Liver (tissue), 3 donors: ENCODE data around the gene LMF1.

Experiments
- ATF3 ChIP-seq: IDR thresholded peaks from 2 replicates; pipeline ENCODE4 v1.6.1; 2016; ENCODE audit warnings: antibody characterized with exemption
- CTCF ChIP-seq: fragments of 150-350 bp; IDR thresholded peaks from 2 replicates; pipeline ENCODE4 v1.5.1; 2017; ENCODE audit warnings: improper control_type of control experiment, low read depth, low read length; ENCODE audit not compliant: missing input control
- EGR1 ChIP-seq, 2 donors: IDR thresholded peaks; 2 replicates each; pipeline ENCODE4 v1.6.1; 2016 to 2018; ENCODE audit warnings: antibody characterized with exemption in 2 of 2, low read depth in 2 of 2
- FOXA1 ChIP-seq: IDR thresholded peaks from 2 replicates; pipeline ENCODE4 v1.6.1; 2016; ENCODE audit warnings: antibody characterized with exemption
- HNF4A ChIP-seq, 2 donors: conservative IDR thresholded peaks; 2 replicates each; pipeline ENCODE4 v1.6.1; 2016; ENCODE audit warnings: antibody characterized with exemption in 2 of 2, mild to moderate bottlenecking in 2 of 2
- JUND ChIP-seq, 2 donors: IDR thresholded peaks; 2 replicates each; pipeline ENCODE4 v1.6.1; 2016; ENCODE audit warnings: antibody characterized with exemption in 2 of 2
- NR2F2 ChIP-seq: IDR thresholded peaks from 2 replicates; pipeline ENCODE4 v1.6.1; 2016; ENCODE audit warnings: antibody characterized with exemption
- RAD21 ChIP-seq, 2 donors: IDR thresholded peaks; 2 replicates each; pipeline ENCODE4 v1.6.1; 2016; ENCODE audit warnings: antibody characterized with exemption in 2 of 2, mild to moderate bottlenecking in 2 of 2
- RXRA ChIP-seq, 2 donors: IDR thresholded peaks; 2 replicates each; pipeline ENCODE4 v1.6.1; 2017 to 2018; ENCODE audit warnings: antibody characterized with exemption in 2 of 2, mild to moderate bottlenecking in 1 of 2
- TAF1 ChIP-seq: conservative IDR thresholded peaks from 2 replicates; pipeline ENCODE4 v1.6.1; 2016; ENCODE audit warnings: antibody characterized with exemption, mild to moderate bottlenecking
- YY1 ChIP-seq: IDR thresholded peaks from 2 replicates; pipeline ENCODE4 v1.6.1; 2016; ENCODE audit warnings: antibody characterized with exemption, mild to moderate bottlenecking
- TF ChIP-seq, protein P1 (sequence below): IDR thresholded peaks from 2 replicates; pipeline ENCODE4 v1.6.1; 2016; ENCODE audit warnings: antibody characterized with exemption
- TF ChIP-seq, protein P2 (sequence below): IDR thresholded peaks from 2 replicates; pipeline ENCODE4 v1.6.1; 2016; ENCODE audit warnings: antibody characterized with exemption, mild to moderate bottlenecking
- donor health status: healthy.
- donor health status: healthy.

DNA sequence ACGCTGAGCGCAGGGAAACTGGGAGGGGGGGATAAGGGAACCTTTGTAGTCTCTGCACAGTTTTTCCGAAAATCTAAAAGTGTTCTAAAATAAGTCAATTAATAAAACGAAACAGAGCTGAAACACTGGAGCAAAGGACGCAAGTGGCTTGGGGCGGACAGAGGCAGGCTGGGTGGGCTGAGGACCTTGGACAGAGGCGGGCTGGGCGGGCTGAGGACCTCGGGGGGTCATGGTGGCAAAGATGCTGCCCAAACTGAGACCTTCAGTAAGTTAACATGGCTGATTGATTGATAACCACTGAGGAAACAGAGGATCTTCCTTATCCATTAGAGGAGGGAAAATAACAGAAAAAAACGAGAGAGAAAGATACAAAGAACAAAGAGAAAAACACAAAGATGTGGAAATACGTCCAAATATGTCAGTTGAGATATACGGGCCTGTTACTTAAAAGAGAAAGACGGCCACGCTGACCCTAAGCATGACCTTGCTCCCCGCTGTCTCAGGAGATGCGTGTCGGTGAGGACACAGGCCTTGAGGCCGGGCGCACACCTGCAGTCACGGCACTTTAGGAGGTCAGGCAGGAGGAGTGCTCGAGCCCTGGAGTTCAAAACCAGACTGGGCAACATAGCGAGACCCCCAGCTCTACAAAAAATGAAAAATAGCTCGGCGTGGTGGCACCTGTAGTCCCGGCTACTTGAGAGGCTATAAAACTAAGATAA lies 94.1 kb downstream of the LMF1 start:
- TF ChIP-seq CTCF = no peak
- no peak for TF ChIP-seq TAF1
- TF ChIP-seq EGR1 (IDR thresholded peaks at IDR 0.05; ENCODE audit: low read depth in 2 of 2) = no peak
- TF ChIP-seq, protein P1, sequence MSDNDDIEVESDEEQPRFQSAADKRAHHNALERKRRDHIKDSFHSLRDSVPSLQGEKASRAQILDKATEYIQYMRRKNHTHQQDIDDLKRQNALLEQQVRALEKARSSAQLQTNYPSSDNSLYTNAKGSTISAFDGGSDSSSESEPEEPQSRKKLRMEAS = no peak
- TF ChIP-seq, protein P2, sequence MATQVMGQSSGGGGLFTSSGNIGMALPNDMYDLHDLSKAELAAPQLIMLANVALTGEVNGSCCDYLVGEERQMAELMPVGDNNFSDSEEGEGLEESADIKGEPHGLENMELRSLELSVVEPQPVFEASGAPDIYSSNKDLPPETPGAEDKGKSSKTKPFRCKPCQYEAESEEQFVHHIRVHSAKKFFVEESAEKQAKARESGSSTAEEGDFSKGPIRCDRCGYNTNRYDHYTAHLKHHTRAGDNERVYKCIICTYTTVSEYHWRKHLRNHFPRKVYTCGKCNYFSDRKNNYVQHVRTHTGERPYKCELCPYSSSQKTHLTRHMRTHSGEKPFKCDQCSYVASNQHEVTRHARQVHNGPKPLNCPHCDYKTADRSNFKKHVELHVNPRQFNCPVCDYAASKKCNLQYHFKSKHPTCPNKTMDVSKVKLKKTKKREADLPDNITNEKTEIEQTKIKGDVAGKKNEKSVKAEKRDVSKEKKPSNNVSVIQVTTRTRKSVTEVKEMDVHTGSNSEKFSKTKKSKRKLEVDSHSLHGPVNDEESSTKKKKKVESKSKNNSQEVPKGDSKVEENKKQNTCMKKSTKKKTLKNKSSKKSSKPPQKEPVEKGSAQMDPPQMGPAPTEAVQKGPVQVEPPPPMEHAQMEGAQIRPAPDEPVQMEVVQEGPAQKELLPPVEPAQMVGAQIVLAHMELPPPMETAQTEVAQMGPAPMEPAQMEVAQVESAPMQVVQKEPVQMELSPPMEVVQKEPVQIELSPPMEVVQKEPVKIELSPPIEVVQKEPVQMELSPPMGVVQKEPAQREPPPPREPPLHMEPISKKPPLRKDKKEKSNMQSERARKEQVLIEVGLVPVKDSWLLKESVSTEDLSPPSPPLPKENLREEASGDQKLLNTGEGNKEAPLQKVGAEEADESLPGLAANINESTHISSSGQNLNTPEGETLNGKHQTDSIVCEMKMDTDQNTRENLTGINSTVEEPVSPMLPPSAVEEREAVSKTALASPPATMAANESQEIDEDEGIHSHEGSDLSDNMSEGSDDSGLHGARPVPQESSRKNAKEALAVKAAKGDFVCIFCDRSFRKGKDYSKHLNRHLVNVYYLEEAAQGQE = no peak
- TF ChIP-seq RXRA (IDR thresholded peaks at IDR 0.05) = no peak
- no peak for TF ChIP-seq JUND (IDR thresholded peaks at IDR 0.05)
- TF ChIP-seq ATF3 = no peak
- TF ChIP-seq HNF4A (conservative IDR thresholded peaks at IDR 0.05) = no peak
- no peak for TF ChIP-seq YY1
- TF ChIP-seq FOXA1 = no peak
- no peak for TF ChIP-seq RAD21 (IDR thresholded peaks at IDR 0.05)
- no peak for TF ChIP-seq NR2F2
